ENCODE results near the gene TAC3. TPM values are rescaled to one million over a fixed set of nuclear protein-coding genes. Genes with fewer than 3 reads are reported as not detected.
"Not testable (repeated sequence)": the region's sequence is repeated elsewhere in the genome, so short reads cannot be mapped to it uniquely, and the experiment has no call there.

Gene TAC3
- total RNA-seq, 1 experiment from 2014 or later = 6.2 TPM

- not testable (repeated sequence) for H2AK5ac ChIP-seq (ENCODE audit: insufficient read length, low read length); H3K9ac ChIP-seq (ENCODE audit: extremely low read depth, insufficient read length, low read length); H2BK5ac ChIP-seq (ENCODE audit: insufficient read length, low read length); H4K8ac ChIP-seq (replicated peaks; ENCODE audit: insufficient read length, low read depth, low read length); H3K23ac ChIP-seq (ENCODE audit: insufficient read length, low read depth, low read length); H4K91ac ChIP-seq (ENCODE audit: insufficient read length, low read depth, low read length); H3K79me1 ChIP-seq (ENCODE audit: insufficient read depth, low read depth, low read length, poor library complexity, severe bottlenecking); H3K79me2 ChIP-seq (ENCODE audit: insufficient read depth, low read length); H3K56ac ChIP-seq (ENCODE audit: insufficient read length, low read depth, low read length); H3K14ac ChIP-seq (ENCODE audit: insufficient read depth, low read length); H2BK15ac ChIP-seq (ENCODE audit: low read depth, low read length); H3K4me2 ChIP-seq (ENCODE audit: insufficient read depth, insufficient read length, low read length); H3K23me2 ChIP-seq (ENCODE audit: insufficient read length, low read depth, low read length, poor library complexity, severe bottlenecking); H2BK120ac ChIP-seq (ENCODE audit: low read depth, low read length, poor library complexity, severe bottlenecking); H3K4me3 Mint-ChIP-seq; H3K27ac ChIP-seq (ENCODE audit: insufficient read length, low read depth, low read length); H3K9me3 ChIP-seq (ENCODE audit: control insufficient read depth, low read depth, low read length); H4K5ac ChIP-seq (ENCODE audit: insufficient read length, low read depth, low read length); H3K4me1 ChIP-seq (ENCODE audit: insufficient read depth, low read length); H2AFZ ChIP-seq (ENCODE audit: low read length); H3K18ac ChIP-seq (ENCODE audit: insufficient read length, low read depth, low read length); H2BK12ac ChIP-seq (ENCODE audit: insufficient read length, low read depth, low read length); H2BK20ac ChIP-seq (ENCODE audit: low read depth, low read length, poor library complexity, severe bottlenecking); H3K4ac ChIP-seq (ENCODE audit: low read depth, low read length); H3T11ph ChIP-seq (ENCODE audit: low read length); H3K27me3 ChIP-seq (ENCODE audit: insufficient read depth, low read length); H4K20me1 ChIP-seq (ENCODE audit: control insufficient read depth, insufficient read depth, insufficient read length); H3K4me1 Mint-ChIP-seq; H3K27ac Mint-ChIP-seq
- peak; percentile 36 for DNase-seq
- H3K27me3 Mint-ChIP-seq (ENCODE audit: low read depth) = peaks cover 26% of the 10 kb centered on the region
- no CpG with 5 or more reads among the region's 15 CpGs for WGBS (ENCODE audit: extremely low coverage, insufficient read length, low lambda C conversion rate)
- H3K9me3 Mint-ChIP-seq = peaks cover 39 to 54% of the 10 kb centered on the region in 2 experiments
- H3K36me3 Mint-ChIP-seq (ENCODE audit: insufficient read depth in 1 of 3, low read depth in 3 of 3) = peaks cover 5 to 16% (median 7%) of the 10 kb centered on the region in 3 experiments; a peak in 5 of 7 replicates
Measured at GRCh38 chr12:56965997-56966642, 50.2 kb downstream of the TAC3 start.

GRCh38 chr12:56965124-56965523 is 51.2 kb downstream of the TAC3 start:
- no CpG with 5 or more reads among the region's 4 CpGs for WGBS (ENCODE audit: extremely low coverage, insufficient read length, low lambda C conversion rate)
- H2BK5ac ChIP-seq (ENCODE audit: insufficient read length, low read length); H2BK15ac ChIP-seq (ENCODE audit: low read depth, low read length); H2AK5ac ChIP-seq (ENCODE audit: insufficient read length, low read length); H3K9me3 ChIP-seq (ENCODE audit: control insufficient read depth, low read depth, low read length); H3K79me2 ChIP-seq (ENCODE audit: insufficient read depth, low read length); H3K56ac ChIP-seq (ENCODE audit: insufficient read length, low read depth, low read length); H2BK20ac ChIP-seq (ENCODE audit: low read depth, low read length, poor library complexity, severe bottlenecking); H4K8ac ChIP-seq (replicated peaks; ENCODE audit: insufficient read length, low read depth, low read length); H3K4me1 Mint-ChIP-seq; H3K14ac ChIP-seq (ENCODE audit: insufficient read depth, low read length); H3K27me3 ChIP-seq (ENCODE audit: insufficient read depth, low read length); H2AFZ ChIP-seq (ENCODE audit: low read length); H4K20me1 ChIP-seq (ENCODE audit: control insufficient read depth, insufficient read depth, insufficient read length); H3K18ac ChIP-seq (ENCODE audit: insufficient read length, low read depth, low read length); H4K91ac ChIP-seq (ENCODE audit: insufficient read length, low read depth, low read length); H3K27ac ChIP-seq (ENCODE audit: insufficient read length, low read depth, low read length); H2BK12ac ChIP-seq (ENCODE audit: insufficient read length, low read depth, low read length); H2BK120ac ChIP-seq (ENCODE audit: low read depth, low read length, poor library complexity, severe bottlenecking); H3K4me2 ChIP-seq (ENCODE audit: insufficient read depth, insufficient read length, low read length); H3K23ac ChIP-seq (ENCODE audit: insufficient read length, low read depth, low read length); H3K4ac ChIP-seq (ENCODE audit: low read depth, low read length); H3K4me3 Mint-ChIP-seq; H3K9ac ChIP-seq (ENCODE audit: extremely low read depth, insufficient read length, low read length); H4K5ac ChIP-seq (ENCODE audit: insufficient read length, low read depth, low read length); H3K79me1 ChIP-seq (ENCODE audit: insufficient read depth, low read depth, low read length, poor library complexity, severe bottlenecking); H3K23me2 ChIP-seq (ENCODE audit: insufficient read length, low read depth, low read length, poor library complexity, severe bottlenecking); H3K4me1 ChIP-seq (ENCODE audit: insufficient read depth, low read length); H3K27ac Mint-ChIP-seq; DNase-seq; H3T11ph ChIP-seq (ENCODE audit: low read length): not testable (repeated sequence)
- Mint-ChIP-seq H3K9me3 (peaks cover 47 to 58% of the 10 kb centered on the region in 2 experiments), H3K27me3 (ENCODE audit: low read depth) (peaks cover 24% of the 10 kb centered on the region), H3K36me3 (ENCODE audit: insufficient read depth in 1 of 3, low read depth in 3 of 3) (peaks cover 5 to 16% (median 7%) of the 10 kb centered on the region in 3 experiments; a peak in 5 of 7 replicates)

All from H9 (cell line).